Kidney capillary endothelial cell (primary cell): ENCODE data around the gene MYO1G.
"Not testable (repeated sequence)": the region's sequence is repeated elsewhere in the genome, so short reads cannot be mapped to it uniquely, and the experiment has no call there.

Experiments
- DNase-seq: peaks from one replicate; pipeline ENCODE4 v3.0.0-alpha.2; 2018; ENCODE audit warnings: low spot score

Gene MYO1G

GRCh38 chr7:44936322-44936721 lies 42.5 kb downstream of the MYO1G start:
- no peak for DNase-seq

DNA sequence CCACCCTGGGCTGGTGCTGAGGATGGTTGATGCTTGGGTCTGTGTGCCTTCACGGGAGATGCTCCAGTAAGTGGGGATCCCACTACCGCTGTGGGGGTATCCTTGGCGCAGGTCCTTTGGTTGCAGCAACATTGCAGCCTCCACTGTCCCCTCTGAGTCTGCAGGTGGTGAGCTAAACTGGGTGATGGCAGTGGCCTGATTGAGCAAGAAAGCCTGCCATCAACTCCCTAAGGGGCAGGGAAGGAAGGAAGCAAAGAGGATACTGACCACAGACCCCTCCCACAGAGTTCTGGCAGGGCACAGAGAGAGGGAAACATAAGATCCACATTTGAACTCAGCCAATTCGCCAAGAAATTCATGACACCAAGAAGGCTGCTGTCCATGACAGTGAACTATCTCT lies 43.2 kb downstream of the MYO1G start:
- DNase-seq: no peak

DNA sequence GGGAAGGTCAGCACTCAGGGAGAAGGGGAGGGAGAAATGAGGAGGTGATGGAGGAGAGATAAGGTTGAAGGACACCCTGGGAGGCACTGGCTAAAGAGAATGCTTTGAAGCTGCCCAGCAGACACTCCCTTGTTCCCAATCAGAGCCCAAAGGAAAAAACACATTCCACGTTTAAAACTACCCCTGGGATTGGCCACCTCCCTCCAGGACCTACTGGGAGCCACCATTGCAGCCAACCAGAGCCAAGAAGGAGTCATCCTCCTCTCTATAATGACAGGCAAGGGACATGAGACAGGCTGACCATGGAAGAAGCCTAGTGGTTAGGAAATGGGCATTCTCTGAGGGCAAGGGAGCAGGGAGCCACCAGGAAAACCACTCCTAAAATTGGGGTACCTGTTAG lies 43.8 kb downstream of the MYO1G start:
- DNase-seq: no peak

DNA sequence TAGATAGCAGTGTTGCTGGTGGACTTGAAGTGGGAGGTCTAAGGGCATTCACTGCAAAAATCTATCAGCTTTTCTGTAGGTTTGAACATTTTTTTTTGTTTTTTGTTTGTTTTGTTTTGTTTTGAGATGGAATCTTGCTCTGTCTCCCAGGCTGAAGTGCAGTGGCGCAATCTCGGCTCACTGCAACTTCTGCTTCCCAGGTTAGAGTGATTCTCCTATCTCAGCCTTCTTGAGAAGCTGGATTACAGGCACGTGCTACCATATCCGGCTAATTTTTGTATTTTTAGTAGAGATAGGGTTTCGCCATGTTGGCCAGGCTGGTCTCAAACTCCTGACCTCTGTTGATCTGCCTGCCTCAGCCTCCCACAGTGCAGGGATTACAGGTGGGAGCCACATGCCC lies 44.3 kb downstream of the MYO1G start:
- not testable (repeated sequence) for DNase-seq

DNA sequence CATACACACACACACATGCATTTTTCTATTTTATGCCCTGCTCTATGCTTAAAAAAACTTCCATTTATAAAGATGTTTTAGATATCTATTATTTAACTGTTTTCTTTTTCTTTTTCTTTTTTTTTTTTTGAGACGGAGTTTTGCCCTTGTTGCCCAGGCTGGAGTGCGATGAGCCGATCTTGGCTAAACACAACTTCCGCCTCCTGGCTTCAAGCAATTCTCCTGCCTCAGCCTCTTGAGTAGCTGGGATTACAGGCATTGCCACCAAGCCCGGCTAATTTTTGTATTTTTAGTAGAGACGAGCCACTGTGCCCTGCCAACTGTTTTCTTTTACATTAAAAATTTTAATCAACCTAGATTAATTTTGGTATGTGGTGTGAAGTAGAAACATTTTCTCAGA lies 47.9 kb downstream of the MYO1G start:
- no peak for DNase-seq

GRCh38 chr7:44922351-44922694 lies 56.5 kb downstream of the MYO1G start:
- no peak for DNase-seq

GRCh38 chr7:44921607-44922350 lies 57.0 kb downstream of the MYO1G start:
- DNase-seq: peak; percentile 72

DNA sequence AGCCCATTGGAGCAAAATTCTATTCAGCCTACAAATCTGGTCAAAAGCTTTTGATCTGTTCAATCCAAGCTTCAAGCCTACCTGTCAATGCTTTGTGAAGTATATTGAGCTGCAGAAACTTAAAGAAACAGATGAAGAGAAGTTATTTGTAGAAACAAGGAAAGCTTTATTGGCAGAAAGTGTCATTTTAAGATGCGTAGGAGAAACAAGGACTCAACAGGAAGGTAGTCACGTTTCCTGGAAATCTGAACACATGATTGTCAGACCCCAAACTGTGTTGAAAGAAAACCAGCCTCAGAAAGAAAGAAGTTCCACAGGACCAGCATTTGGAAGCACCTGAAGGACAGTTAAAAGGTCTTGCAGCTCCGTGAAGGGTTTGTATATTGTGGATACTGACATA lies 58.7 kb downstream of the MYO1G start:
- DNase-seq: no peak

DNA sequence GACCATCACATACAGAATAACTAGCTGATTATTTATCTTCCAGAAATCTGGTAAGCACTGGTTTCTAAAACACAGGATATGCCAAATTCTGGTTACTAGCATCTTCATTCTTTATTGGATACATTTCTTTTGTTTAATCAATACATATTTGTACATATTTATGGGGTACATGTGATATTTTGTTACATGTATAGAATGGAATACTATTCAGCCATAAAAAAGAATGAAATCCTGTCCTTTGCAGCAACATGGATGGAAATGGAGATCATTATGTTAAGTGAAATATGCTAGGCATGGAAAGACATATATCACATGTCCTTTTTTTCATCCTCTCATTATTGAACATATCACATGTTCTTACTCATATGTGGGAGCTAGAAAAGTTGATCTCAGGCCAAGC lies 60.8 kb downstream of the MYO1G start:
- no peak for DNase-seq

GRCh38 chr7:44917465-44917864 lies 61.4 kb downstream of the MYO1G start:
- no peak for DNase-seq

GRCh38 chr7:44914992-44915607 lies 63.7 kb downstream of the MYO1G start:
- DNase-seq: no peak

DNA sequence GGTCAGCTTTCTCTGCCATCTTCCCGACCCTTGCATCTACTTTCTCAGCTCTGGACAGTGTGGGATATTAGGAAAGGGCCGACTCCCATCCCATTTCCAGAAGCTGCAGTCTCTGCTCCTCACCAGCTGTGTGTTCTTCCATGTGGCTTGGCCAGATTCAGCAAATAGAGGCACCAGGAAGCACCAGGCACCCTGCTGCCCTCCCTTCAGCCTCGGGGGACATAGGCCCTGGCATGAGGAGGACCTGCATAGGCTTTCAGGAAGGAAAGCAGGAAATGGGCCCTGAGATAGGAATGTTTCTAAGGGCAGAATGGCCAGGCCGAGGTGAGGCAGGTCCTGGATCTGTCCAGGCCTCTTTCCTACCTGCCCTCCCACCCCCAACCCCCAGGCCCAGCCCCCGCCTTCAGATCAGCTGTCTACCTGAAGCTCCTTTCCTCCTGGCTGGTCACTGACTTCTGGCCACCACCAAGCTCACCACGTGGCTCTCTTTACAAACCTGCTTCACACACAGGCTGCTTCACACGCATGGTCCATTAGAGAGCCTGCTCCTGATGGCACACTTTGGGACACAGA lies 66.0 kb downstream of the MYO1G start:
- no peak for DNase-seq
